Progenitor cell of endocrine pancreas (in vitro differentiated cells): ENCODE measurements around the gene DPP10. TPM values are rescaled to one million over a fixed set of nuclear protein-coding genes. Genes with fewer than 3 reads are reported as not detected.

Experiments
- DNase-seq: peaks from one replicate; pipeline ENCODE4 v3.0.0; 2021; ENCODE audit warnings: low spot score; ENCODE audit not compliant: unreplicated experiment
- H3K27ac Mint-ChIP-seq: 2 replicates; pipeline ENCODE4 v1.8.0; 2021; ENCODE audit warnings: mild to moderate bottlenecking, moderate library complexity, mixed read lengths
- H3K27me3 Mint-ChIP-seq: 2 replicates; pipeline ENCODE4 v1.8.0; 2021; ENCODE audit warnings: mixed read lengths
- H3K36me3 Mint-ChIP-seq: 2 replicates; pipeline ENCODE4 v1.8.0; 2022; ENCODE audit warnings: mixed read lengths; ENCODE audit not compliant: insufficient read depth
- H3K4me1 Mint-ChIP-seq: 2 replicates; pipeline ENCODE4 v1.8.0; 2021; ENCODE audit warnings: low read depth, mixed read lengths
- H3K4me3 Mint-ChIP-seq: 2 replicates; pipeline ENCODE4 v1.8.0; 2021; ENCODE audit warnings: low read depth, mild to moderate bottlenecking, moderate library complexity, mixed read lengths
- H3K9me3 Mint-ChIP-seq: 2 replicates; pipeline ENCODE4 v1.8.0; 2021; ENCODE audit warnings: low read depth, mixed read lengths
- CTCF ChIP-seq: fragments of 200-600 bp; sonication (generic); IDR thresholded peaks from one replicate; pipeline ENCODE4 v1.5.0; 2021; ENCODE audit warnings: antibody characterized with exemption, mild to moderate bottlenecking; ENCODE audit not compliant: unreplicated experiment
- total RNA-seq: library from RNA; stranded (reverse); gene quantifications from 2 replicates; pipeline ENCODE4 v1.2.1, GENCODE V29; 2021

Gene DPP10
- total RNA-seq, 1 donor from 2014 or later, result 44.6 TPM

GRCh38 chr2:114468343-114468742 is 25.9 kb downstream of the DPP10 start:
- TF ChIP-seq CTCF, result no peak
- no peaks in the 10 kb centered on the region for H3K27me3 Mint-ChIP-seq
- no peaks in the 10 kb centered on the region for H3K9me3 Mint-ChIP-seq
- H3K4me3 Mint-ChIP-seq, result no peak overlapping the region
- no peak for DNase-seq
- H3K4me1 Mint-ChIP-seq, result no peaks in the 10 kb centered on the region
- H3K36me3 Mint-ChIP-seq, result no peaks in the 10 kb centered on the region
- H3K27ac Mint-ChIP-seq, result no peak overlapping the region

- TF ChIP-seq CTCF, result no peak
Observed at GRCh38 chr2:114472246-114472645, 29.8 kb downstream of the DPP10 start.

GRCh38 chr2:114472726-114473125 is 30.3 kb downstream of the DPP10 start:
- Mint-ChIP-seq H3K4me1 (peaks cover 18% of the 10 kb centered on the region), H3K36me3 (no peaks in the 10 kb centered on the region), H3K27ac (no peak overlapping the region), H3K4me3 (no peak overlapping the region), H3K27me3 (no peaks in the 10 kb centered on the region), H3K9me3 (no peaks in the 10 kb centered on the region)
- no peak for TF ChIP-seq CTCF
- no peak for DNase-seq

More at GRCh38 chr2:114472246-114472645, 29.8 kb downstream of the DPP10 start:
- Mint-ChIP-seq H3K36me3 (no peaks in the 10 kb centered on the region), H3K9me3 (no peaks in the 10 kb centered on the region), H3K4me3 (no peak overlapping the region), H3K27me3 (no peaks in the 10 kb centered on the region), H3K4me1 (peaks cover 18% of the 10 kb centered on the region), H3K27ac (no peak overlapping the region)
- DNase-seq, result no peak

- DNase-seq, result no peak
- H3K27ac Mint-ChIP-seq, result no peak overlapping the region
- H3K36me3 Mint-ChIP-seq, result no peaks in the 10 kb centered on the region
- H3K27me3 Mint-ChIP-seq, result peaks cover 3% of the 10 kb centered on the region
- H3K4me1 Mint-ChIP-seq, result no peaks in the 10 kb centered on the region
- H3K4me3 Mint-ChIP-seq, result no peak overlapping the region
- no peak for TF ChIP-seq CTCF
- no peaks in the 10 kb centered on the region for H3K9me3 Mint-ChIP-seq
Observed at GRCh38 chr2:114488841-114489530, 46.5 kb downstream of the DPP10 start.

GRCh38 chr2:114495046-114495445 is 52.6 kb downstream of the DPP10 start:
- Mint-ChIP-seq H3K4me3 (no peak overlapping the region), H3K36me3 (no peaks in the 10 kb centered on the region), H3K9me3 (no peaks in the 10 kb centered on the region), H3K27ac (no peak overlapping the region), H3K27me3 (peaks cover 3% of the 10 kb centered on the region), H3K4me1 (no peaks in the 10 kb centered on the region)
- DNase-seq, result no peak
- no peak for TF ChIP-seq CTCF
